T-helper 1 cell treated with Interleukin-12 subunit alpha and Interleukin-12 subunit beta and Interleukin-4 antibody, amounts not matched to agents 30 ng/mL and 1 ng/mL, for 36 hours (primary cell): ENCODE results near the gene ST3GAL4. TPM values are rescaled to one million over a fixed set of nuclear protein-coding genes. Genes with fewer than 3 reads are reported as not detected.
"Not testable (repeated sequence)": the region's sequence is repeated elsewhere in the genome, so short reads cannot be mapped to it uniquely, and the experiment has no call there.

Source experiments
- intact Hi-C: fragments of 100-400 bp; cut with micrococcal nuclease; formaldehyde crosslinking; loops from one replicate; pipeline ENCODE4 v1.15.1; 2024
- total RNA-seq: library from RNA; stranded (reverse); gene quantifications from 2 replicates; pipeline ENCODE4 v1.2.3, GENCODE V29; 2022

ST3GAL4 gene
- total RNA-seq: 7.8 and 8.4 TPM in 2 replicates

GRCh38 chr11:126355324-126355925 lies at the start of gene ST3GAL4:
ST3GAL4 (plus strand) TSS chr11:126355686; CDS start chr11:126406156, 50,470 bp downstream.
- intact Hi-C loops: loop anchor here (1.0 to 10.0 kb wide), 10 partner anchors 9 to 1611 kb away; partner anchors contain the start of genes CDON, DCPS, DDX25 and FAM118B

- intact Hi-C loops: no loop called here
Observed at GRCh38 chr11:126305699-126306098, 49.8 kb upstream of the ST3GAL4 start.

GRCh38 chr11:126307706-126308105 lies 47.8 kb upstream of the ST3GAL4 start:
- intact Hi-C loops: no loop called here

- intact Hi-C loops: no loop called here
Observed at GRCh38 chr11:126308271-126308671, 47.2 kb upstream of the ST3GAL4 start.

GRCh38 chr11:126308771-126309170 lies 46.7 kb upstream of the ST3GAL4 start:
- intact Hi-C loops: not testable (repeated sequence)

GRCh38 chr11:126310200-126310991 lies 45.1 kb upstream of the ST3GAL4 start:
- intact Hi-C loops: loop anchor here (1.0 to 10.0 kb wide), 4 partner anchors 106 to 1034 kb away; no protein-coding TSS in a partner anchor

GRCh38 chr11:126310992-126311310 lies 44.5 kb upstream of the ST3GAL4 start:
- intact Hi-C loops: loop anchor here (1.0 to 10.0 kb wide), 4 partner anchors 105 to 1034 kb away; no protein-coding TSS in a partner anchor

GRCh38 chr11:126311401-126312291 lies 43.8 kb upstream of the ST3GAL4 start:
- intact Hi-C loops: loop anchor here (10.0 kb wide), 1 partner anchor 1033 kb away; no protein-coding TSS in a partner anchor

- intact Hi-C loops: loop anchor here (10.0 kb wide), 1 partner anchor 1032 kb away; no protein-coding TSS in a partner anchor
Observed at GRCh38 chr11:126312961-126313360, 42.5 kb upstream of the ST3GAL4 start.

- intact Hi-C loops: loop anchor here (10.0 kb wide), 1 partner anchor 1031 kb away; no protein-coding TSS in a partner anchor
Observed at GRCh38 chr11:126313826-126314225, 41.7 kb upstream of the ST3GAL4 start.

- intact Hi-C loops: loop anchor here (1.0 to 10.0 kb wide), 2 partner anchors 13 to 1027 kb away; partner anchors contain the start of gene DCPS
Observed at GRCh38 chr11:126317432-126317755, 38.1 kb upstream of the ST3GAL4 start.

- intact Hi-C loops: loop anchor here (1.0 to 10.0 kb wide), 3 partner anchors 14 to 1027 kb away; partner anchors contain the start of genes DCPS and ST3GAL4
Observed at GRCh38 chr11:126317756-126318573, 37.5 kb upstream of the ST3GAL4 start.

GRCh38 chr11:126318574-126319373 lies 36.7 kb upstream of the ST3GAL4 start:
- intact Hi-C loops: loop anchor here (1.0 to 10.0 kb wide), 2 partner anchors 37 to 1026 kb away; partner anchors contain the start of gene ST3GAL4

- intact Hi-C loops: loop anchor here (10.0 kb wide), 1 partner anchor 1025 kb away; no protein-coding TSS in a partner anchor
Observed at GRCh38 chr11:126319374-126319740, 36.1 kb upstream of the ST3GAL4 start.

- intact Hi-C loops: no loop called here
Observed at GRCh38 chr11:126322996-126323395, 32.5 kb upstream of the ST3GAL4 start.

GRCh38 chr11:126327281-126328000 lies 28.0 kb upstream of the ST3GAL4 start:
- intact Hi-C loops: no loop called here

GRCh38 chr11:126328001-126328390 lies 27.5 kb upstream of the ST3GAL4 start:
- intact Hi-C loops: loop anchor here (2.0 kb wide), 1 partner anchor 53 kb away; no protein-coding TSS in a partner anchor

GRCh38 chr11:126328444-126328843 lies 27.0 kb upstream of the ST3GAL4 start:
- intact Hi-C loops: loop anchor here (2.0 kb wide), 1 partner anchor 54 kb away; no protein-coding TSS in a partner anchor
